ENCODE data around the gene LRRC8B.

DNA sequence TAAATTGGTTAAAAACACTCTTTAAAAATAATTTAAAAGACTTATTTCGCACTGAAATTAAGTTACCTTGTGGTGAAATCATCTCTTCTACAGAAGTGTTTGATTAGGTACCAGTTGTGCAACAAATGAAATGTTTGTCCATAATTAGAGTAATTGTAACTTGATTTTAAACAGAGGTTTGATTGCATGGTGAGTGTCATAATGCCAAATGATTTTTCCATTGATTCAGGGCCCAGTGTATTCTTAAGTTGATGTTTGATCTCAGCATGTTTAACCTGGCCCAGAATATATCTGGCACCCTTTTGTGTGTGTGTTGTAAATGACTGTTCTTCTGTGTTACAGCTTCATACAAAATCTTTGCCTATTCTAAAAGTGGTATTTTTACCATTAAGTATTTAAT, 28.5 kb downstream of the LRRC8B start:
- TF ChIP-seq CTCF (IDR thresholded peaks at IDR 0.05) (no peak), POLR2A (IDR thresholded peaks at IDR 0.05) (no peak)
